ENCODE measurements around the gene ATRNL1. TPM values are rescaled to one million over a fixed set of nuclear protein-coding genes. Genes with fewer than 3 reads are reported as not detected.
"Not testable (repeated sequence)": the region's sequence is repeated elsewhere in the genome, so short reads cannot be mapped to it uniquely, and the experiment has no call there.

The ATRNL1 gene
- total RNA-seq, 4 donors from 2014 or later: 4.4 to 18.4 (median 14.4) TPM

GRCh38 chr10:115321360-115321759 is 228.2 kb downstream of the ATRNL1 start:
- Histone ChIP-seq H3K36me3 (no peaks in the 10 kb centered on the region), H3K4me1 (no peaks in the 10 kb centered on the region), H3K4me3 (no peak overlapping the region), H3K27ac (no peak overlapping the region), H3K9me3 (no peaks in the 10 kb centered on the region), H3K27me3 (no peaks in the 10 kb centered on the region)
- in situ Hi-C loops (cut with MboI; ENCODE audit: low pct_ligation_motif_present in 1 of 4, low pct_unique_long_range_greater_than_20kb in 1 of 4, low sequenced_read_pairs in 3 of 4): no loop called here
- TF ChIP-seq POLR2AphosphoS5 (IDR thresholded peaks at IDR 0.05): no peak
- no peak for TF ChIP-seq CTCF (IDR thresholded peaks at IDR 0.05)
- no peak for TF ChIP-seq EP300 (IDR thresholded peaks at IDR 0.05; ENCODE audit: low read depth)
- no peak for TF ChIP-seq POLR2A (IDR thresholded peaks at IDR 0.05)
- intact Hi-C loops (cut with DNase I; ENCODE audit: low total_unique reads): no loop called here
- 22 to 38% methylated on average over 2 of the region's 2 CpGs for WGBS, 2 donors (ENCODE audit: low coverage in 1 of 2)
- DNase-seq: no peak

GRCh38 chr10:115328331-115328730 is 235.2 kb downstream of the ATRNL1 start:
- Histone ChIP-seq H3K36me3 (no peaks in the 10 kb centered on the region), H3K27ac (no peak overlapping the region), H3K4me3 (no peak overlapping the region), H3K4me1 (no peaks in the 10 kb centered on the region), H3K9me3 (no peaks in the 10 kb centered on the region), H3K27me3 (no peaks in the 10 kb centered on the region)
- in situ Hi-C loops (cut with MboI; ENCODE audit: low pct_ligation_motif_present in 1 of 4, low pct_unique_long_range_greater_than_20kb in 1 of 4, low sequenced_read_pairs in 3 of 4) (no loop called here), intact Hi-C loops (cut with DNase I; ENCODE audit: low total_unique reads) (no loop called here)
- WGBS, 2 donors (ENCODE audit: low coverage in 1 of 2): 73 to 90% methylated on average over 2 of the region's 2 CpGs
- no peak for DNase-seq
- TF ChIP-seq POLR2AphosphoS5 (IDR thresholded peaks at IDR 0.05): no peak
- TF ChIP-seq EP300 (IDR thresholded peaks at IDR 0.05; ENCODE audit: low read depth): no peak
- TF ChIP-seq POLR2A (IDR thresholded peaks at IDR 0.05): no peak
- TF ChIP-seq CTCF (IDR thresholded peaks at IDR 0.05): no peak

GRCh38 chr10:115335366-115335765 is 242.2 kb downstream of the ATRNL1 start:
- no peaks in the 10 kb centered on the region for H3K9me3 ChIP-seq
- DNase-seq: no peak
- H3K27me3 ChIP-seq: no peaks in the 10 kb centered on the region
- H3K27ac ChIP-seq: no peak overlapping the region
- TF ChIP-seq CTCF (IDR thresholded peaks at IDR 0.05) (no peak), POLR2AphosphoS5 (IDR thresholded peaks at IDR 0.05) (no peak)
- in situ Hi-C loops (cut with MboI; ENCODE audit: low pct_ligation_motif_present in 1 of 4, low pct_unique_long_range_greater_than_20kb in 1 of 4, low sequenced_read_pairs in 3 of 4) (no loop called here), intact Hi-C loops (cut with DNase I; ENCODE audit: low total_unique reads) (no loop called here)
- H3K4me3 ChIP-seq: no peak overlapping the region
- 100% methylated on average over 1 of the region's 1 CpG; no CpG with 5 or more reads in 1 of the 2 donors for WGBS, 2 donors (ENCODE audit: low coverage in 1 of 2)
- H3K4me1 ChIP-seq: no peaks in the 10 kb centered on the region
- no peaks in the 10 kb centered on the region for H3K36me3 ChIP-seq

GRCh38 chr10:115355162-115355760 is 262.1 kb downstream of the ATRNL1 start:
- TF ChIP-seq POLR2AphosphoS5 (IDR thresholded peaks at IDR 0.05) (no peak), CTCF (IDR thresholded peaks at IDR 0.05) (peak; percentile 38 to 50 (median 44)), POLR2A (IDR thresholded peaks at IDR 0.05) (no peak)
- Histone ChIP-seq H3K27ac (no peak overlapping the region), H3K36me3 (no peaks in the 10 kb centered on the region), H3K27me3 (no peaks in the 10 kb centered on the region), H3K4me1 (no peaks in the 10 kb centered on the region), H3K9me3 (no peaks in the 10 kb centered on the region), H3K4me3 (no peak overlapping the region)
- intact Hi-C loops (cut with DNase I; ENCODE audit: low total_unique reads): no loop called here
- DNase-seq: peak; percentile 8
- 11 to 12% methylated on average over 2 of the region's 2 CpGs for WGBS, 2 donors (ENCODE audit: low coverage in 1 of 2)
- in situ Hi-C loops (cut with MboI; ENCODE audit: low pct_ligation_motif_present in 1 of 4, low pct_unique_long_range_greater_than_20kb in 1 of 4, low sequenced_read_pairs in 3 of 4): loop anchor here in 1 of 4 donors (10.0 kb wide), 1 partner anchor 1030 kb away; no protein-coding TSS in a partner anchor

GRCh38 chr10:115367920-115368319 is 274.8 kb downstream of the ATRNL1 start:
- DNase-seq; in situ Hi-C loops (cut with MboI; ENCODE audit: low pct_ligation_motif_present in 1 of 4, low pct_unique_long_range_greater_than_20kb in 1 of 4, low sequenced_read_pairs in 3 of 4); H3K27ac ChIP-seq; H3K9me3 ChIP-seq; H3K36me3 ChIP-seq; H3K27me3 ChIP-seq; intact Hi-C loops (cut with DNase I; ENCODE audit: low total_unique reads); H3K4me3 ChIP-seq; H3K4me1 ChIP-seq: not testable (repeated sequence)
- 90 to 97% methylated on average over 2 to 18 of the region's 18 CpGs for WGBS, 2 donors (ENCODE audit: low coverage in 1 of 2)
